Glomerular visceral epithelial cell (primary cell): Measurements from ENCODE around the gene ASNSD1.
"Not testable (repeated sequence)": the region's sequence is repeated elsewhere in the genome, so short reads cannot be mapped to it uniquely, and the experiment has no call there.

Experiments used
- DNase-seq: peaks from one replicate; pipeline ENCODE4 v3.0.0-alpha.2; 2016; ENCODE audit errors: extremely low spot score

The ASNSD1 gene

DNA sequence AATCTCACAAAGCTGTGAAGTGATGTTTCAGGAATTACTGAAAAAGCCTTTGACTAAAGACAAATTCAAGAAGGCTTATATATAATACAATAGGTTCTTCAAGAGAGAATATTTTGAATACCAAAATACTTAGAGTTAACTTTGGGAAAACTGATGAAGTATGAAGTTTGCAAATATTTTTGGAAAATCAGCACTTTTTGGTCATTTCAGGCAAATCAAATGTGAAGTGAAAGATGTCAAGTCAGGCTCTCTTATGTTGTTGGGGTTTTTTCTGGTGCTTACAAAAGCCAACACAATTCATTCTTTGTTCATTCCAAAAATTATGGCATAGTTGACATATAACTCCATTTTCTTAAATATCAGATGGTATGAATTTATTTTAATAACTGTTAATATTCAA, 14.7 kb upstream of the ASNSD1 start:
- DNase-seq, result no peak

DNA sequence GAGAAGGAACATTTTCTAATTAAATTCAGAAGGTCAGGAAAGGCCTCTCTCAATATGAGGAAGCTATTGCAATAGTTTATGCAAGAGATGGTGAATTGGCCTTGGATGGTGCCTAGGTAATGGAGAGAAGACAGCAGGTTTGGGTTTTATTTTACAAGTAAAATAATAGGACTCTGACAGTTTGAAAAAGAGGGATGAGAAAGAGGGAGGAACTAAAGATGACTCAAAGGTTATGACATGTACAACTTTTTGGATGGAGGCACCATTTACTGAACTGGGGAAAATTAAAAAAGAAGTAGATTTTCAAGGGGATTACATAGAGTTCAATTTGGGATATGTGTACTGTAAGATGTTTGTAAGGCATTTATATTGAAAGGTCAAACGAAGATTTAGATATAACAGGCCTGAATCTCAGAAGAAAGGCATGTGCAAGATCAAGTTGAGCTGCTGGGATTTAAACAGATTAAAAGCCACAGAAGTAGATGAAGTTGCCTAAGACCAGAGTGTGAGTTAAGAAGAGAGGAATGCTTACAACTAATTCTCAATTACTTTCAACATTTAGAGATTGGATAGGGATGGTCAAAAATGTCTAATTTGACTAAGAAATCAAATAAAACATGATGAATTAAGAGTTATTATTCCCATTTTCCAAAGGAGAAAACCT, 12.3 kb upstream of the ASNSD1 start:
- no peak for DNase-seq

DNA sequence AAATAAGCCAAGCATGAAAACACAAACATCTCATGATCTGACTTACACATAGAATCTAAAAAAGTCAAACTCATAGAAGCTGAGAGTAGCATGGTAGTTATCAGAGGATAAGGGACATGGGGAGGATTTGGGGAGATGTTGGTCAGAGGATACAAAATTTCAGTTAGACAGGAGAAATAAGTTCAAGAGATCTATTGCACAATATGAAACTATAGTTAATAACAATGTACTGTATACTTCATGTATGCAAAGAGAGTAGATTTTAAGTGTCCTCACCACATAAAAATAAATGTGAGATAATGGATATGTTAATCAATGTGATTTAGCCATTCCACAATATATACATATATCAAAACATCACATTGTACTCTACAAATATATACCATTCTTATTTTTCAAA, 10.0 kb upstream of the ASNSD1 start:
- no peak for DNase-seq

DNA sequence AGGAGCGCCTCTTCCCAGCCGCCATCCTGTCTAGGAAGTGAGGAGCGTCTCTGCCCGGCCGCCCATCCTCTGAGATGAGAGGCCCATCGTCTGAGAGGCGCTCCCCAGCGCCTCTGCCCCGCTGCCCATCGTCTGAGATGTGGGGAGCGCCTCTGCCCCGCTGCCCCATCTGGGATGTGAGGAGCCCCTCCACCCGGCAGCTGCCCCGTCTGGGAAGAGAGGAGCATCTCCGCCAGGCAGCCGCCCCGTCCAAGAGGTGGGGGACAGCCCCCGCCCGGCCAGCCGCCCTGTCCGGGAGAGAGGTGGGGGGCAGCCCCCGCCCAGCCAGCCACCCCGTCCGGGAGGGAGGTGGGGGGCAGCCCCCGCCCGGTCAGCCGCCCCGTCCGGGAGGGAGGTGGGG, 7.8 kb upstream of the ASNSD1 start:
- DNase-seq, result not testable (repeated sequence)

DNA sequence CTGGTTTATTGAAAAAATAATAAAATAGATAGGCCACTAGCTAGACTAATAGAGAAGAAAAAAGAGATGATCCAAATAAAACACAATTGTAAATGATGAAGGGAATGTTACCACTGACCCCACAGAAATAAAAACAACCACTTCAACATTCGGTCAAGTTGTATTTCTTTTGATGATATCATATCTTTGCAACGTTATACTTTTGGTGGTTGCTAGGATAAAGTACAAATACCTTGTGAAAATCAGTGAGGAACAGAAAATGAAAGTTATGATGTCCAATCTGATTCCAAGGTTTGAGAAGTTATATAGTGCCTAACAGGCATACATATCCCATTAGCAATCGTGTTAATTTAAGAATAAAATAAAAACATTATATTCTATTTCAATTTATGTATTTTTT, 6.6 kb upstream of the ASNSD1 start:
- DNase-seq, result no peak

DNA sequence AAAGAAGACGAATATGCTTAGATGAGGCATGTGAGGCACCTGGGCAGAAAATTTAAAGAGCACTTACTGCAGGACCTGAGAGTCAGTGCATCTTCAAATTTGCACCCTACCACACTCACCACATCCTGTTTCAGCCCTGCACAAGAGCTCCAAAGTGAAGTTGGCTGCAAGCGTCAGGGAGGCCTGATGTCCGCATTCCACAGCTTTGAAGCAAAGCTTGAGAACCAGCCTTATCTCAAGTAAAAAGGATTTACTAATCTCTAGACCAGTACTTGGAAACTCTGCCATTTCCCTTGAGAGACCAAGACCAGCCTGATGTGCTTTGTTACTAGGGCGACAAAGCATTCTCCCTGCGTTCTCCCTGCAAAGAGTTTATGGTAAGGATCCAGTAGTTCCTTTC, 3.4 kb upstream of the ASNSD1 start:
- DNase-seq, result no peak

DNA sequence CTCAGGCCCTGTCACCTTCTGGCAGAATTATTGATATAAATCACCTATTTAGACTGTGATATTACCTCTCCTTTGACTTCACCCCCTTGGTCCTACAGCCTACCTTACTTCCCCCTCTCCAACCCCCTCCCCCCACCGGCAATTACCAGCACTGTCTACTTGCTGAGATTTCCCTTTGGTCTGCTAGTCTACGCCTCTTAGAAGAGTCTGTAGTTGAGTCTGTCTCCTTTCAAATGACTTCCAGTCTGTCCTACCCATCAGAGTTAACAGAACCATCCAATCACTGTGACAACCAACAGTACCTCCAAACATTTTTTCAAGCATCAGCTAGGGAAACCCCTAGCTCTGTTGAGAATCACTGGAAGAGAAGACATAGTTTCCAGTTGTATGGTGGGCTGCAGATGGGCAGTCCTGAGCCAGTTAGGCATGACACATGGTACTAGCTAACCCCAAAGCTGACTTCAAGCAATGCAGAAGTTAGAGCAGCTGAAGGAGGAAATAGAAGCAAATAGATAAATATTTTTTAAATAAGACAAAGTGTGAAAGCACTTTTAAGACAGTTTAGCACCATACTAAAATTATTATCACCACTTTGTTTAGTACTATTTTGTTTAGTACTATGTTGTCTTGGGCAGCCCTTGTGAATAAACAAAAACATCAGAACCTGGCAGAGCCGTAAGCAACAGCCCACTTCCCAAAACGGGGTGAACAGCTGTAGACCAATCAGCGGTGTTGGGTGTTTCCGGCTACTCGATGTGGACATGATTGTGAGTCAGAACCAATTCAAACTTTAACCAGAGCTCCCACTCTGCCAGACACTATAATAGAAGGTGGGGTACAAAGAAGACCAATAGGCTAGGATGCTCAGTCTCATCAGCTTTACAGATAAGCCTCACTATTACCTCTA, 2.7 kb upstream of the ASNSD1 start:
- DNase-seq, result no peak

DNA sequence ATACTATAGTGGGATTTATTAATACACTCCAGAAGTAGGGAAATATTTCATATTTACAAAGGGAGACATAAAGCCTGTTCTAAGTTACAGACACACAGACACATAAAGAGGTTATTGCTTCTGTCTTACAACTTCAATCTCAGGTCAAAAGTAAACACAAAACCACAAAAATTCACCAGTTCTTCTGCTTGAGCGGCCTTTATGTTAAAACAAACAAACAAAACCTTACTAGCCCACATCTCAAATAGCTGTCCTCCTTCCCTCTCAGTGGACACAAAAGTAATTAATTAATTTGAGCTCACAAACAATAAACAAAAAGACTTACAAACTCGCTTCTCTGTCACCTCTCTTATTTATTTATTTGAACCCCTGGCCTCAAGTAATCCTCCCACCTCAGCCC, 1.5 kb upstream of the ASNSD1 start:
- DNase-seq, result no peak

DNA sequence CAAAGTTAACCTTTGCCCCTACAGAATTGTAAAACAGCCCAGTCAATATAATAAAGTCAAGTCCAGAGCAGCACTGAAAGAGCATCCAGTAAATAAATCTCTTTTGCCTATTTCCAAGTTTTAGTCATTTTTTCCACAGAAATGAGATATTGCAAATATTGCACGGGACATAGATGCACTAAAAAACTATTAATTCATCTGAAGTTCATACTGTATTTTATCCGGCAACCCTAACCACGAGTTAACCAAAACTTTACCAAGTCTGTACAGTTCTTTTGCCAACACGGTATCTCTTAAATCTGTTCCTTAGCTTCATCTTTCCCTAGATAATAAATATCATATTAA, 484 bp upstream of the ASNSD1 start:
- no peak for DNase-seq

DNA sequence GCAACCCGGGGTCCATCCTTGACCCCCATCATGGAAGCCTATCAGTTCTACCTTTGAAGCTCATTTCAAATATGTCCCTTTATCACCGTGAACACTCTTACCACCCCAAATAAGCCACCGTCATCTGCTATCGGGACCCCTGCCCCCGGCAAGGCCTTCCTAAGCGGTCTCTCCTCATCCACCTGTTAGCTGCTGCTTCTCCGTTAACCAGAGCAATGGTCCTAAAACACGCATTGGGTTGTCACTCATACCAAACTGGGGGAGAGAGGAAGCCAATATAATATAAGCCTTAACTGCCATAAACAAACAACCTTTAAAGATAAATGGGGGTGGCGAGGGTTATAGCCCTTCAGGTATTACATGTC, 680 bp downstream of the ASNSD1 start:
- DNase-seq, result no peak

DNA sequence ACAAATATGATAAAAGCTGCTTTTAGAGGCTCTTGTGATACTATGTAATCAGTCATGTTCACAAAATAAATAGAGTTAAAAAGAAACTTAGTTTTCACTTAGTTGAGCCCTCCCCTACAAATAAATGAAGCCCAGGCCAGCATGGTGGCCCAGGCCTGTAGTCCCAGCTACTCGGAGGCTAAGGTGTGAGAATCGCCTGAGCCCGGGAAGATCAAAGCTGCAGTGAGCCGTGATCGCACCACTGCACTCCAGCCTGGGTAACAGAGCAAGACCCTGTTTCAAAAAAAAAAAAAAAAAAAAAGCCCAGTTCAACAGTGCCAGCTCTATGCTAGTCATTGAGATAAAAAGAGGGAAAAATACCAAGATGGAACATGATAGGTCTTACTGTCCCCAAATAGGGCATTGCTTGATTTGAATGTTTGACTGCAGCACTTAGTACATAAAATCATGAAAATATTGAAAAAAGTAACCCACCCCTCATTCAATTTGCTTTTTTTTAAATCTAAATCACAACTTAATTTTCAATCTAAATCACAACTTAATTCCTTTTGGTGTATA, 1.5 kb downstream of the ASNSD1 start:
- DNase-seq, result peak; percentile 20

DNA sequence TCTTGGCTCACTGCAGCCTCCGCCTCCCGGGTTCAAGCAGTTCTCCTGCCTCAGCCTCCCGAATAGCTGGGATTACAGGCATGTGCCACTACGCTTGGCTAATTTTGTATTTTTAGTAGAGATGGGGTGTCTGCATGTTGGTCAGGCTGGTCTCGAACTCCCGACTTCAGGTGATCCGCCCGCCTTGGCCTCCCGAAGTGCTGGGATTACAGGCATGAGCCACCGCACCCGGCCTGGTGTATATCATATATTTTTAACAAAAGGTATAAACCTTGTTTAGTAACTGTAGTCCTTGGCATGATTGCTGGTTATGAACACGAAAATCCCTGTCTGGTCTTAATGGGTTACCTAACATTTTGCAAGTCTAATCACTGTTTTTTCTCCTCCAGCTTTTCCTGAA, 2.1 kb downstream of the ASNSD1 start:
- not testable (repeated sequence) for DNase-seq

DNA sequence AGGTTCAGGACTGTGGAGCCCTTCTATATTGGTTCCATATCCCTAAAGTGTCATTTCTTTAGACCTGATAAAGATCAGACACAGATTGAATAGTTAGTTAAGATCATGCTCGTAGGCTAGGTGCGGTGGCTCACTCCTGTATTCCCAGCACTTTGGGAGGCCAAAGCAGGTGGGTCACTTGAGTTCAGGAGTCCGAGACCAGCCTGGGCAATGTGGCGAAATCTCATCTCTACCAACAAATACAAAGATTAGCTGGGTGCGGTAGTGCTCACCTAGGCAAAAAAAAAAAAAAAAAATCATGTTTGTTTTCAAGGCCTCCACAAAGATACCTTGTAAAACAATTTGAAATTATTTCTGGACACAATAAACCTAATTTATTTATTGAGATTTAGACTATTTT, 8.7 kb downstream of the ASNSD1 start:
- no peak for DNase-seq

DNA sequence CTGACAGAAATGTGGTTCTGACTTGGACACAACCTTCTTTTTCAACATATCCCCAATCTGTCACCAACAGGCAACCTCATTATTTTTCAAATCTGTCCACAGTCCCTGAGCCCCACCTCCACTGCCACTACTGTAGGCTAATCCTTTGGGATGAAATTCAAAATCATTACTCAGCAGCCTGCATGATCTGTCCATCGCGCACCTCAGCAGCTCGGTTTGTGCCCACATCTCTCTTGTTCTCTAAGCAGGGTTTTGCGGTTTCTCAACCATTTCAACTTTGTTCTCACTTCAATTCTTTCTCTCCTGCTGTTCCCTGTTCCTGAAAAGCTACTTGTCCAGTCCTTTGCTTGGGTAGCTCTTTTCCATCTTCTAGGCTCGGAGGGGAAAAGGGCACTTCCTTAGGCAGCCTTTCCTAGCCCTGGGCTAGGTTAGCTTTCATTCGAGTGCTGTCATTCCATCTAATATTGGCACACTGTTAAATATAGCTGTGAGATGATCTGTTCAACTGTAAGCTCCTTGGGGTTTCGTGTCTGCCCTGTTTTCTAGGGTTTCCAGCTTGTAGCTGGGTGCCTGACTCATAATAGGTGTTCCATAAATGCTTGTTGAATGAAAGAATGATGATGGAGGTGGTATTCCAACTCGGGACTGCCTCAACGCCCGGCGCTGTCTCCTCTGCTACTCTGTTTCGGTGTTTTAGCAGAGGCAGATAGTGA, 12.6 kb downstream of the ASNSD1 start:
- DNase-seq, result peak; percentile 28

DNA sequence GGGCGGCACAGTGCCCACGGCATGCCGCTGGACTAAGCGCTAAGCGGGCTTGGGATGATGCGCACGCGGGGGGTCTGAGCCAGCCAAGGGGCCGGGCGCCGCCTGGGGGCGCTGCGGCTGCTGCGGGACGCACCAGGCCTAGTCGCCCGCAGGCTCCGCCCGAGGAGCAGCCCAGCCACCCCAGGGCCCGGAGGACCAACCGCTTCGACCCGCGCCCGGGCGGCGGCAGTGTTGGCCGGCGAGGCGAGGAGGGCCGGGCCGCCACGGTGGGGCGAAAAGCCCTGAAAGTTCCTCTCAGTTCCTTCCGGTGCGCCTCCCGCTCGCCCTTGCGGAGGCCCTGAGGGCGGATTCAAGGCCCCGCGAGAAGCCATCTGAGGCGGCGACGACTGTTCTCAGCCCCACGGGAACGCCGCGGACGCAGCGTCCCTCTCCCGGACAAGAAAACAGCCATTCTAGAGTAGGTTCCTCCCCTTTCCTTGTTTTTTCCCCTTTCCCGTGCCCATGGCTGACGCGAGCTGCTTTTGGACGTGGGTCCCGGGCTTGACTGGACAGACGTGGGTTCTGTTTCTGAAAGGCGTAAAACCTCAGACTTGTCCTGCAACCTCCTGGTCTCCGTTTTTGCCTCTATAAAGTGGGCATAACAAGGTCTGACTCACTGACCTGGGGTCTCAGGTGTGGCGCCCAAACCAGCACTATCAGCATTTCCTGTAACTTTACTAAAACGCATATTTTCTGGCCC, 13.3 kb downstream of the ASNSD1 start, which contains the start of gene ANKAR:
Gene ANKAR, plus strand, starts transcription at position 297 of the 739 bp plus-strand sequence. CDS start 1,821 bp downstream, outside the sequence.
- DNase-seq, result peak; percentile 95

DNA sequence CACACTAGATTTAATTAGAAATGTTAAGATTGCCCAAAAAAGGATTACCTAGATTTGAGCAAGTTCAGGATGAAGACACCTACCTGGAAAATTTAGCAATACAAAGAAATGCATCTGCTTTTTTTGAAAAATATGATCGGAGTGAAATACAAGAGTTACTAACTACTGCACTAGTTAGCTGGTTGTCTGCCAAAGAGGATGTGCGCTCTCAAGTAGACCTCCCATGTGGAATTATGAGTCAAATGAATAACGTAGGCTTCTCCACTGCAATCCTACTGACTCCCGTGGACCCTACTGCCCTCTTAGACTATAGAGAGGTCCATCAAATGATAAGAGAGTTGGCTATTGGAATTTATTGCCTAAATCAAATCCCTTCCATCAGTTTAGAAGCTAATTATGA, 15.2 kb downstream of the ASNSD1 start:
- no peak for DNase-seq

DNA sequence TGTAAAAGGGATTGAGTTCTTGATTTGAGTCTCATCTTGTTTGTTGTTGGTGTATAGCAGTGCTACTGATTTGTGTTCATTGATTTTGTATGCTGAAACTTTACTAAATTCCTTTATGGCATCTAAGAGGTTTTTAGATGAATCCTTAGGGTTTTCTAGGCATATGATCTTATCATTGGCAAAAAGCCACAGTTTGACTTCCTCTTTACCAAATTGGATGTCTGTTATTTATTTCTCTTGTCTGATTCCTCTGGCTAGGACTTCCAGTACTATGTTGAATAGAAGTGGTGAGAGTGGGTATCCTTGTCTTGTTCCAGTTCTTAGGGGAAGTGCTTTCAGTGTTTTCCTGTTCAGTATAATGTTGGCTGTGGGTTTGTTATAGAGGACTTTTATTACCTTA, 18.0 kb downstream of the ASNSD1 start:
- DNase-seq, result no peak

DNA sequence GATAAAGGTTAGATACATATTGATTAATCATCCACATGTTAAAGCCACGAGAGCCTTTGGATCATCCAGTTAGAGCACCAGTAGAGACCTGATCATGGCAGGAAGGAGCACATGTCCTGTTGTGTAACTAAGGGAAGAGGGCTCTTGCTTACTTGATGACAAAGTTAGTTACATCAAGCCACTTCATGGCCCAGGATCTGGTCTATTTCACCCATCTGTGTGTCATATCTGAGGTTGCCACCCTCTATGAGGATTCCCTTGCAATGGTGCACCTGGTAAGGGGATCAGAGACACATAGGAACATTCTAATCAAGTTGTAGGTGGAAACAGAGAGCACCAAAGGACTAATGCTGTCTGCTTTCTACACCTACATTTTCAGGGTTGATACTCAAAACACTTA, 19.9 kb downstream of the ASNSD1 start:
- no peak for DNase-seq

DNA sequence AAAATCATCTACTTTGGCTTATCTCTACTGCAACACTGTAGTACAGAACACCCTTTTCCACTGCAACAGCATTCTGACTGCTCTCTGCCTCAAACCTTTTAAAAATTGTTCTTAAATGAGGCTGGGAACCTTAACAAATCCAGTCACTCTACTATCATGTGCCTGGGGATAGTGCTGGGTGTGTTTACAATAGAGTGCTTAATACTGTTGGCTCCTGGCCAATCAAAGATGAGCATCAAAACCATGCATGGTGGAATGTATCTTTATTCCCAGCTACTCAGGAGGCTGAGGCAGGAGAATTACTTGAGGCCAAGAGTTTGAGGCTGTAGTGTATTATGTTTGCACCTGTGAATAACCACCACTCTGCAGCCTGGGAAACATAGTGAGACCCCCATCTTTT, 20.6 kb downstream of the ASNSD1 start:
- DNase-seq, result no peak

DNA sequence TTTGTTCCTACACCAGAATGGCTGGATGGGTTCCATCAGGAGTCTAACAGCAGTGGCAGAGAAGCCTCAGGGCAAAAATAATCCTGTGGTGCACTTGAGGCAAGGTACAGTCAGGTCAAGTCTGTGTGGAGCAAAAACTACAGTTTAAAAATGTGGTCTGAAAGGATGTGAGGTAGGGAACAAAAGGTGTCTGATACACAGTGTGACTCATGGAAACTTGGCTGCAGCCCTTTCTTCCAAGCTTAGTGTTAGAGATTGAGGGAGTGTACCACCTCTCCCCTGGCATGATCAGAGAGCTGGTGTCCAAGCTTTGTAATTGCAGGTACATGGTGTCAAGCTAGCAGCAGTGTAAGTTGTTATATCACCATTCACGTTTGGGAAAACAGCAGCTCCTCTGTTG, 22.1 kb downstream of the ASNSD1 start:
- DNase-seq, result no peak

DNA sequence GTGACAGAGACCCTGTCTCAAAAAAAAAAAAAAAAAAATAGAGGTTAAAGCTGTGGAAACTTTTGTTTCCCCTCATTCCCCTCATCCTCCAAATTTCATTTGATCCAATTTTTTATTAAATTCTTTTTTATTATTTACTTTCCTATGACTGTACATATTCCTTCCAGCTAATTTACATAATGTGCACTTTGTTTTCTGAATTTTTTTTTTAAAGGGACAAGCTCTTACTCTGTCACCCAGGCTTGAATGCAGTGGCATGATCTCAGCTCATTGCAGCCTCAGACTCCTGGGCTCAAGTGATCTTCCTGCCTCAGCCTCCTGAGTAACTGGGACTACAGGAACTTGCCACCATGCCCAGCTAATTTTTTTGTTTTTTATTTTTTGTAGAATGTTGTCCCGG, 23.6 kb downstream of the ASNSD1 start:
- DNase-seq, result no peak
